Frontal cortex (tissue), 4 donors: Measurements from ENCODE around the gene FGF8. TPM values are rescaled to one million over a fixed set of nuclear protein-coding genes. Genes with fewer than 3 reads are reported as not detected.

Experiments used
- DNase-seq, 2 donors: peaks; one replicate each; pipeline ENCODE4 v3.0.0; 2012; ENCODE audit warnings: low spot score in 2 of 2
- FAIRE-seq: peaks from 2 replicates; lab custom pipeline; 2012; peaks lifted over from hg19 to GRCh38; lab: Jason Lieb, UNC
- total RNA-seq: library from RNA; depleted of rRNA; stranded (reverse); fragments of >200 nt; gene quantifications from one replicate; pipeline ENCODE4 v1.2.3, GENCODE V29; 2014
- donor health status: control.
- donor health status: control.
- donor health status: control.

Gene FGF8
- total RNA-seq, 1 donor from 2014 or later, result not detected

DNA sequence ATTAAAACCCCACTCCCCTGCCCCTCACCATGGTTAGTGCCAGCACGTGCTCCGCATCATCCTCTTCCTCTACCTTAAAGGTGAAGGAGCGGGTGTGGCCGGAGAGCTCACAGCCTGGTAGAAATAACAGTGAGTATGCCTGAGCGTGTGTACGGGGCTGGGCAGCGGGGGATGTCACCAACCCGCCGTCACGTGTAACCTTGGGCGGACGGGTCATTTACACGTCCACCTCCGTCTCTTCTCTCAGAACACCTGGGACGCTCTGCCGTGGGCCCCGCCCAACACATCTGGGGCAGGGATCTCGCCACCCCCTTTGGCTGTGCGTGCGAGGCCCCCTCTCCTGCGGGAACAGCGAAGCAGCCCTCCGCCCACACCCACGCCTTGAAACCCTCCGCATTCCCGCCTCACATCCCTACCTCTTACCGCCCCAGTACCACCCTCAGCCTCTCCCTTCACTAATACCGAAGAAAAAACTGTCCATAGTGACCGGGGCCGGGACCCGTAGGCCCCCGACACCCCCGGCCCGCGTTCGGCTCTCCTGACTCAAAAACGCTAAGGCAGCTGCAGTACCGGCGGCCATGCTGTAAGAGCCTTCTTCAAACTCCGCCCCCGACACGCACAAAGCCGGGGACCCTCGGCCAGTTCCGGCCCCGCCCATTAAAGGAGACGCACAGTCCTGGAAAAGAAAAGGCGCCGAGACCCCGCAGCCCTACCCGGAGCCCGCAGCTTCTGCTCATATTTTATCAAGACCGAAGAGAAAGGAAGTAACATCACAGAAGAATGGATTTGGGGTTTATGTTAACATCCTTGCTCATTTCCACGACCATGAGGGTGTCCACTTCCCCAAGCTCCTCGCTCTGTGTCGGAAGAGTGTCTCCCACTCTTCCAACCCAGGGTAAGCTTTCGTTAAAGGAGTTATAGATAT is 7.2 kb upstream of the FGF8 start, which contains the start of gene NPM3:
TSS of gene NPM3 (minus strand) at position 636 of the 925 bp plus-strand sequence. CDS start at position 580, 56 bp downstream.
- FAIRE-seq, result no peak
- peak; percentile 79 to 88 for DNase-seq

- DNase-seq (no peak), FAIRE-seq (no peak)
Observed at GRCh38 chr10:101781984-101782810, 6.3 kb upstream of the FGF8 start.

DNA sequence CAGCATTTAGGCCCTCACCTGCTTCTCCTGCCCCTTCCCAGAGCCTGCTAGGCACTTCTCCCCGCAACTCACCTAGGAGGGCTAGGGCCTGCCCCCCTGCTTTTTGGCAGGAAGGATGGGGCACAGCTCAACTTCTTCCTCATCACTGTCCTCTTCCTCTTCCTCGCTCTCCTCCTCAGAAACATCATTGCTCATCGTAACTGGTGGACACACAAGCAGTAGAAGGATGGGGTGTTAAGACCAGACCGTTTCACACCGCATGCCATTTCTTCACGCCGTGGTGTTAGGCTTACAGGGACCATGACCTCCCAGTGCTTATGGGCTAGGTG is 5.7 kb upstream of the FGF8 start:
- no peak for DNase-seq
- no peak for FAIRE-seq

- DNase-seq, result peak; percentile 79 to 86
- FAIRE-seq, result no peak
Observed at GRCh38 chr10:101780818-101781654, 5.1 kb upstream of the FGF8 start.

GRCh38 chr10:101780187-101780817 is 4.4 kb upstream of the FGF8 start:
- DNase-seq (no peak), FAIRE-seq (no peak)

GRCh38 chr10:101779544-101780186 is 3.8 kb upstream of the FGF8 start:
- DNase-seq (peak; percentile 79 to 87), FAIRE-seq (no peak)

DNA sequence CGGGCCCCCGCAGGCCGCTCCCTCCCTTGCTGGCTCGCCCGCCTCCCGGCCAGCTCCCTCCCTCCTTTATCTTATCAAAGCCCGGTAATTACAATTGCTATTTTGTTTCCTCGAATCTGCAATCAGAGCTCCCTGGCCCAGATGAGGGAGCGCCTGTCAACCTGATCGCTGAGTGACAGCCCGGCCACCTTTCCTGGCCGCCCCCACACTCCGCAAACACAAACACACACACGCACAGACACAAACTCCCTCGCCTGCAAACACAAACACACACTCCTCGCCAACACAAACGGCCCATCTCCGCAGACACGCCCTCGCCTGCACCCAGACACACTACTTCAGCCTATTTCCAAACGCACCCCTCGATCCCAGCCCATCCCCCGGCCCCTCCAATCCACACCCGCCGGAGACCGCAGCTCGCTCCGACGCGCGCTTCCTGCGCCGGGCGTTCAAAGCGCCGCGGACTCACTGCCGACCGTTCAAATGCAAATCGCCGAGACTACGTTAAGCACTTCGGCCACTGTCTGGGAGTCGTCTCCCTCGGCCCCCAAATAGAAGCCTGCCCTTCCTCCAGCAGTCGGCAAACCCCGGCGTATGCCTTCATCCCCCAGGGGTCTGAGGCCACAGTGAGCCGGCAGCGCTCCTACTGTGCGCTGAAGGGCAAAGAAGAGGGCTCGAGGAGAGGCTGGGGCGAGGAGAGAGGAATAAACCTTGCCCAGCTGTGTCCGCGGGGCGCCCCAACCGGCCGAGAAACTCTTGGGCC is 3.0 kb upstream of the FGF8 start:
- FAIRE-seq, result no peak
- no peak for DNase-seq

- DNase-seq, result no peak
- FAIRE-seq, result no peak
Observed at GRCh38 chr10:101778151-101778780, 2.4 kb upstream of the FGF8 start.

- FAIRE-seq, result no peak
- no peak for DNase-seq
Observed at GRCh38 chr10:101777619-101778145, 1.8 kb upstream of the FGF8 start.

GRCh38 chr10:101776161-101776817 is 375 bp upstream of the FGF8 start:
- no peak for DNase-seq
- FAIRE-seq, result no peak

DNA sequence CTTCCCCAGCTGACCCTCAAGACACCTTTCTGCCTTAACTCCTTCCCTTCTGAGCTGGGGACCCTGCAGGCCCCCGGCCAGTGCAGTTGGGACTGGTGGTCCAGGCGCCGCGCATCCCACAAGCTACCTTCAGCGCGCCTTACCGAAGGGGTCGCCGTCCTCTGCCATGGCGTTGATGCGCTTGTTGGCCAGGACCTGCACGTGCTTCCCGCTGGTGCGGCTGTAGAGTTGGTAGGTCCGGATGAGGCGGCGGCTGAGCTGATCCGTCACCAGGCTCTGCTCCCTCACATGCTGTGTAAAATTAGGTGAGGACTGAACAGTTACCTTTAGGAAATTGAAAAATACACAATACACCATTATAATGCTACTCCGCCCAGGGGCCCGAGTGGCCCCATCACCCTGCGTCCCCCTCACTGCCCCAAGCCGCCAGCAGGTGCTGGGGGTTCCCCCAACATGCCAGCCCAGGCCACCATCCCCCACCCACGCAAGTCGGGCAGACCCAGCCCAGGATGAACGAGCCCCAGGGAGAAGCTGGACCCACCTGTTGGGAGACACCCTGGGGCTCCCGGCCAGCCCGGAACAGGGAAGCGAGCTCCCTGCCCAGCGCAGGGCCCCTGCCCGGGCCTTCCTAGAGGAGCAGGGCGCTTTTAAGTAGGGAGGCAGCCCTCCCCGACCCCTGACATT is 1.2 kb downstream of the FGF8 start:
- DNase-seq, result no peak
- FAIRE-seq, result no peak

DNA sequence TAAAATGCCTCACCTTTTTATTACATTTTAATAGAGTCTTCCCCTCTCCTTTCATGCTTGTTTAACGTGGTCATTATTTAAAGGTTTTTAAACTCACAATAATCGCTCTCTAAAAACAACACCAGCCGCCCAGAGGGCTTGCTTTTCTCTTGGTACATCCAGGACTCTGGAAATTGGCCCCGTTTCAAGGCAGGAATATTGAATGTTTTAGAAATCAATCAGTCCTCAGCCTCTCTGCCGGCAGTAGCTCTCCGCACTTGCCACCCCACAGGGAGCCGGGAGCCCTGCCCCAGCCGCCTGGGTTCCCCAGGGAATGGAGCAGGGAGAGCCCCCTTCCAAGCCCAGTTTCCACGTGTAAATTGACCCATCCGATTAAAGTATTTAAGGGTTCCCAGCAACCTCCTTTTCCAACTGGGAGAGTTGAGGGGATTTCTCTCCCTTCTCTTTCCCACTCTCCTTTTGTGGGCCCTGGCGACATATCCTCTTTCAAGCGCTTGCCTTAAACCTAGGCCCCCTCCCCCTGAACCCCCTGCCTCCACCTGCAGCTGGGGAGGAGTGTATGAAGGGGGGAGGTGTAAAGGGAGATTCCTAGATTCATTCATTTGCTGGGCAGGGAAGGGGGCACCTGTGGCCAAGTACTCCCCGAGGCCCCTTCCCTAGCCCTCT is 1.9 kb downstream of the FGF8 start:
- DNase-seq, result no peak
- no peak for FAIRE-seq

GRCh38 chr10:101772895-101773761 is 2.8 kb downstream of the FGF8 start:
- no peak for DNase-seq
- no peak for FAIRE-seq

GRCh38 chr10:101772017-101772894 is 3.7 kb downstream of the FGF8 start:
- DNase-seq, result no peak
- FAIRE-seq, result no peak
